NCI-H82 treated with DMSO at 0.1 percent for 48 hours (cell line): ENCODE data around the gene SFSWAP.
A peak's percentile ranks its signal among the peaks of the same experiment; 100 is the strongest.
"Not testable (repeated sequence)": the region's sequence is repeated elsewhere in the genome, so short reads cannot be mapped to it uniquely, and the experiment has no call there.

ENCODE experiments used
- DNase-seq: peaks from one replicate; lab custom pipeline; 2025; ENCODE audit not compliant: unreplicated experiment; lab: John Stamatoyannopoulos, UW

SFSWAP gene

GRCh38 chr12:131710464-131711457 lies at the start of gene SFSWAP:
TSS of gene SFSWAP (plus strand) at chr12:131711090. CDS start at chr12:131711230, 140 bp downstream.
- DNase-seq, result peak; percentile 40

- DNase-seq, result not testable (repeated sequence)
These were observed 49.5 kb upstream of the SFSWAP start for GRCh38 chr12:131661170-131661985.

DNA sequence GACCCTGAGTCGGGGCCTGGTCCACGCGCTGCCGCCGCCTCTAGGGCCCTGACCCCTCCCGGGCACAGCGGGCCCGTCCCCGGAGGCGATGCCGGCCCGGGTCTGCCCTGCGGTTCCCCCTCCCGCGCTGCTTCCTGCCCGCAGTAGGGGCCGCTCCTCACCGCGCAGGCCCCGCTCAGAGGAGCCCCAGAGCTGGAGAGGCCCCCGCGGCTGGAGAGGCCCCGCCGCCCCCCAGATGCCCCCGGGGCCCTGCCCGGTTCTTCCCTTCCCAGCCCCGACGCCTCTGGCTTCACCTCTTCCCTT lies 49.0 kb upstream of the SFSWAP start:
- DNase-seq, result not testable (repeated sequence)

GRCh38 chr12:131662346-131662745 lies 48.5 kb upstream of the SFSWAP start:
- DNase-seq, result not testable (repeated sequence)

GRCh38 chr12:131665666-131666065 lies 45.2 kb upstream of the SFSWAP start:
- DNase-seq, result not testable (repeated sequence)

GRCh38 chr12:131666486-131666885 lies 44.4 kb upstream of the SFSWAP start:
- DNase-seq, result not testable (repeated sequence)

DNA sequence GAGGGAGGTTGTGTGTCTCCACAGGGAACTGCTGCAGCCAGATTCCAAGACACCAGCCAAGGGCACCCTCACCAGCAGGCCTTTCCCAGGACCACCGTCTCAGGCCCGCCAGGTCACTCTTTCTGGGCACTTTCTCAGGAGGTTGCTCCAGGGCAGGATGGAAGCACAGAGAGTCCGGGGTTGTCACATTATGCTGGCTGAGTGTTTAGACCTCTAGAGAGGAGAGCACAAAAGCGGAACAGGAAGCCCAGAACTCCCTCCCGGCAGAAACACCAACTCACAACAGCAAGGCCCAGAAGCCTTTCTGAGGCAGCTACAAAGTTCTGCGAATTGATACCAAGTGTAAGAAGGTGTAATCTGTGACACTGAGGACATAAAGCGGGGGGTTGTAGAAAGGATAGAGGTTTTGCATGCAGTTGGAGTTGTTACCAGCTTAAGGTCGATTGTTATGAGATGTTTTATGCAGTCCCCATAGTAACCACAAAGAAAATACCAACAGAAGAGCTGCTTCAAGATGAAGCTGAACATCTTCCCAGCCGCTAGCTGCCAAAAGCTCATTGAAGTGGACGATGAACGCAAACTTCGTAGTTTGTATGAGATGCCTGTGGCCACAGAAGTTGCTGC lies 43.8 kb upstream of the SFSWAP start:
- DNase-seq, result not testable (repeated sequence)

- DNase-seq, result no peak
These were observed 39.6 kb upstream of the SFSWAP start for GRCh38 chr12:131671276-131671675.

DNA sequence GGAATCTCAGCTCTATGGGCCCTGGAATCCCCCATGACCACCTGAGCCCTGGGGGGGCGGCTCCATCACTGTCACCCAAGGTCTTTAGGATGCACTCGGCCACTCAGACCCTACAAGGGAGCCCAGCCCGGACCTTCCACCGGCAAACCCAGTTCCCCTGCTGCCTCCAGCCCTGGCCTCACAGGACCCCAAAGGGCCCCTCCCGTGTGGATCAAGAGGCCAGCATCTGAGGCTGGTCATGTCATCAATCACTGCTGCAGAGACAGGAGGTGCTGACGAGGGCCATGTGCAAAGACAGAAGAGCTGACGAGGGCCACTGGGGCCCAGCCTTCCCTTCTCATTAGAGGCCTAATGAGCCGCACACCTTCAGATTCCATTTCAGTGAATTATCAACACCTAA lies 39.0 kb upstream of the SFSWAP start:
- no peak for DNase-seq

DNA sequence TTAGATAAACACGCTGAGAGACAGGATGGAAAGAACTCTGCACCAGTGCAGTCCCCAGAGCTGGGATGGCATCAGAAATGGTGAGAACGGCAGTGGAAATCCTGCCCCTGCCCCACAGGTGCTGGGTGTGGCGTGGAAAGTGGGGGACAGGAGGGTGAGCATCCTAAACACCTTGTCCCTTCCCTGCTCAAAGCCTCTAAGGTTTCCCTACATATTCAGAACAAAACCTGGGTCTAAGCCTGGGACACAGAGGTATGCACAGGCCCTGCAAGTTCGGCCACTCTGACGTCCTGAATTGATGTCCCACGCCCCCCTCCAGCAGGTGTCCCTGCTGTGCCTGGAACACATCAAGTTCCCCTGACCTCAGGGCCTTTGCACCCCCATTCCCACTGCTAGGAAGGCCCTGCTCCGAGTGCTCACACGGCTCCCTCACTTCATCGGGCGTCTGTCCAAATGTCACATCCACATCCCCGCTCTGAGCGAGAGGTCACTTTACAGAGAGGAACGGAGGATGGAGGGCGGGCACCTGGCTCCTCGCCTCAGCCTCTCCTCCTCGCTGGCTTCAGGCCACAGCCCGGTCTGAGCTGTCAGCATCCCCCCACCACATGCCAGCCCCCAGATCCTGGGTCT lies 38.5 kb upstream of the SFSWAP start:
- no peak for DNase-seq

DNA sequence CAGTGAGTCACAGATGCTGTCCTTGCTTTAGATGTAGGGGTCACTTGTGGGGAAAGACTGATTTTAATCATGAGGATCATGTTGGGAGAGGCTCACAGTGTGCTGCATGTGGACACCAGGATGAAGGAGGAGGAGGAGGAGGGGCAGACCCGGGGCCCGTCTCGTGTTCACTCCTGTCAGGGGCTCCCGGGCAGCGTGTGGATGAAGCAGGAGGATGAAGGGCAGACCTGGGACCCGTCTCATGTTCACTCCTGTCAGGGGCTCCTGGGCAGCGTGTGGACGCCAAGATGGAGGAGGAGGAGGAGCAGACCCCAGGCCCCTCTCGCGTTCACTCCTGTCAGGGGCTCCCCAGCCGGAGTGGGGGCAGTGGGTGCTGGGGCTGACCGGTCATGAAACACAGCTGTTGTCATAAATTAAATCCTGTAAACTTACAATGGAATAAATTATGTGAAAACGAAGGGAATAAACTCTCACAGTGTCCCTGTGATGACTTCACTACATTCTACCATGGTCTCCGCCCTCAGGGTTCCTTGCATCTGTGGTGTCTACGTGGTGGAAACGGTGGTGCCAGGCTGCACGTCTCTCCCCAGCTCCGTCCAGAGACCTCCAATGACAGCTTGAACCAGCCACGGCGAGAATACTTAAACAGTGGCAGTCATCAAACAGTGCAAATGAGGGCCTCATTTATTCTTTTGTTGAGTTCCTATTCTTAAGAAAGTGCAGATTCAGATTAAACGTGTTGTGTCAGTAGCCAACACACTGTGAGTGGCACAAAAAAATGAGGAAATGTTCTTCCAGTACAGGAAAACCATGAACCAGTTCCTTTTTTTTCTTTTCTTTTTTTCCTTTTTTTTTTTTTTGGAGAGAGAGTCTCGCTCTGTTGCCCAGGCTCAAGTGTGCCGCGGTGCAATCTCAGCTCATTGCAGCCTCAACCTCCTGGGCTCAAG lies 37.7 kb upstream of the SFSWAP start:
- DNase-seq, result no peak

DNA sequence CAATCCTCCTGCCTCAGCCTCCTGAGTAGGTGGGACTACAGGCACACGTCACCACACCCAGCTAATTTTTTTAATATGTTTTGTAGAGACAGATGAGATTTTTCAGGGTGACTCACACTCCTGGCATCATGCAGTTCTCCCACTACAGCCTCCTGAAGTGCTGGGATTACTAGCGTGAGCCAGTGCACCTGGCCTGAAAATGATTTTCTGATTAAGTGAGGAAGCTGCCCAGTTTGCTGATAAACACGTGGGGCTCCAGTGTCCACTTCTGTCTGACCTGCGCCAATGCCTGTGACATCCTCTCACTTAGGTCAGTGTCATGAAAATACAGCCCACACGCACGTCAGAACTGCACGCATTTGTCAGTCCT lies 37.0 kb upstream of the SFSWAP start:
- no peak for DNase-seq

DNA sequence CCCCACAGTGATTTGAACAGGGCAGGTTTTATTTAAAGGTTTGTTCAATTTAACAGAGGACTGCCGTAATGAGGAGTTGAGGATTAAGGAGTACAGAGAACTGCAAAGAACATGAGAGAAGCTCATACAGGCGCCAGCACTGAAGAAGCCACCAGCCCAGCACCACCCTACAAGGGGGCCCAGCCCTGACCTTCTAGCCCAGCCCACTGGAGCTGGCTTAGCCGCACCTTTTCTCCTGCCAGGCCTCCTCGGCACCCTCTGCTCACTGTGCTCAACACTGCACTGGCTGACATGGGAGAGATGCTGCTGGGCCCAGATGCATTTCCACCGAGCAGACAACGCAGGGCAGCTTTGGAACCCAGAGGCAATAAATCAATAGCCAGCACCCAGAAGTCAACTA lies 36.5 kb upstream of the SFSWAP start:
- no peak for DNase-seq

GRCh38 chr12:131675126-131676080 lies 35.5 kb upstream of the SFSWAP start:
- DNase-seq, result no peak

DNA sequence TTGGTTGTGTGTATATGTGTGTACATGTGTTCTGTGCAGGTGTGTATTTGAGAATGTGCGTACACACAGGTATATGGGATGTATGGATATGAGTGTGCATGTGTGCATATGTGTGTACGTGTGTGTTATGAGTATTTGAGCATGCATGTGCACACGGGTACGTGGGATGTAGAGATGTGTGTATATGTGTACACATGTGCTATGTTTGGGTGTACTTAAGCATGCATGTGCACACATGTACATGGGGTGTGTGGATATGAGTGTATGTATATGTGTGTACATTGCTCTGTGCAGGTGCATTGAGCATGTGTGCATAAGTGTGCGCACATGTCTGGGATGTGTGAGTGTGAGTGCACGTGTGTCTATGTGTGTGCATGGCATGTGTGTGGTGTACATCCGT lies 34.3 kb upstream of the SFSWAP start:
- DNase-seq, result no peak

GRCh38 chr12:131677067-131677466 lies 33.8 kb upstream of the SFSWAP start:
- not testable (repeated sequence) for DNase-seq

DNA sequence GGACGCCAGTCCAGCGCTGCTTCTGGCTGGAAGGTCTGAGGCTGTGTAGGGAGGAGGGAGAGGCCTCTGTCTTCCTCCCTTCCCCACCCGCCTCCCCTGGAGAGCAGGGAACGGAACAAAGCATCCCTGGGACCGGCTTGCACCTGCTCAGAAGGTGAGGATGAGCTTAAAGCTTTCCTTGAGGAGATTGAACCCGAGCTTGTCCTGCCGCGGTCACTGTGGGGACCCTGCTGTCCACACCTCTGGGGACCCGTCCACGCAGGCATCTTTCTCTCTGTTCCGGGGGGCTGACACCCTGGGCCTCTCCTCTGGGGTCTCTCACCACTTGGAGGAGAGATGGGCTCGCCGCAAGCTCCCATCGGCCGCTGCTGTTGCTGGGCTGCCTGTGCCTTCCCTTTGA lies 33.2 kb upstream of the SFSWAP start:
- DNase-seq, result no peak

- not testable (repeated sequence) for DNase-seq
These were observed 32.3 kb upstream of the SFSWAP start for GRCh38 chr12:131678389-131679181.
